Fibroblast of skin of left quadriceps (primary cell): Measurements from ENCODE around the gene CRYBG1.

ENCODE experiments used
- DNase-seq, 2 experiments: peaks; one replicate each; pipeline ENCODE4 v3.0.0-alpha.2; 2013; ENCODE audit warnings: low read depth in 2 of 2

Gene CRYBG1

GRCh38 chr6:106419900-106420613 lies 59.5 kb downstream of the CRYBG1 start:
- no peak for DNase-seq

- DNase-seq = no peak
Observed at GRCh38 chr6:106421496-106421895, 61.0 kb downstream of the CRYBG1 start.

DNA sequence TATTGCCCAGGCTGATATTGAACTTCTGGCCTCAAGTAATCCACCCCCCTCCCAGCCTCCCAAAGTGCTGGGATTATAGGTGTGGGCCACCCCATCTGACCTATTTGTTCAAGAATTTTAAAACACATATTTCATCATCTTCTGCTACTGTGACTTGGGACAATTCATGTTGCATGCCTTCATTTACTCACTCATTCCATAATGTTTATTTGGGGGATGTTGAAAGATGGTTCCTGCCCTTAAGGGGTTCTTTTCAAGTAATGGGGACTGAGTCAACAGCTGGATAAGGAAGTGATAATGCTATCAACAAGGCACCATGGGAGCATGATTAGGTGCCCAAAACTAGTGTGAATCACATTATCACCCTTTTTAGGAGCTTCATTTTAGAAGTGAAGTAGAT lies 62.0 kb downstream of the CRYBG1 start:
- DNase-seq = no peak

- no peak for DNase-seq
Observed at GRCh38 chr6:106425382-106425781, 64.9 kb downstream of the CRYBG1 start.

- no peak for DNase-seq
Observed at GRCh38 chr6:106426250-106426970, 65.9 kb downstream of the CRYBG1 start.

- DNase-seq = no peak
Observed at GRCh38 chr6:106430466-106430865, 69.9 kb downstream of the CRYBG1 start.

GRCh38 chr6:106431405-106431804 lies 70.9 kb downstream of the CRYBG1 start:
- no peak for DNase-seq

DNA sequence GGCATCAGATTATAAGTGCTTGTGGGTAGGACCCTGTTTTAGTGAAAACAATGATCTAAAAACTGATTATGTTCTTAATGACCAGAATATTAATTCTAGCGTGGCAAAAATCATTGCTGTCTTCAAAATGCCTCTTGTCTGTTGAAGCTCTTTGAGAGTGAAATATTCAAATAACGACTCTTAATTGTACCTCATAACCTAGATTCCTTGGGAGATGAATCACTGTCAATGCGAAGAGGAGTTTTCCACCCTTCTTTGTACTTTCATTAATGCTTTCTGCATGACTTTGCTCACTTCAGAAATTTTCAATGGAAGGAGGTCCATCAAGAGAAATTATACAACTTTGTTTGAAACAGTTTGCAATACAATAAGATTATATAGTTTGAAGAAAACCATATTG lies 71.5 kb downstream of the CRYBG1 start:
- DNase-seq = no peak

DNA sequence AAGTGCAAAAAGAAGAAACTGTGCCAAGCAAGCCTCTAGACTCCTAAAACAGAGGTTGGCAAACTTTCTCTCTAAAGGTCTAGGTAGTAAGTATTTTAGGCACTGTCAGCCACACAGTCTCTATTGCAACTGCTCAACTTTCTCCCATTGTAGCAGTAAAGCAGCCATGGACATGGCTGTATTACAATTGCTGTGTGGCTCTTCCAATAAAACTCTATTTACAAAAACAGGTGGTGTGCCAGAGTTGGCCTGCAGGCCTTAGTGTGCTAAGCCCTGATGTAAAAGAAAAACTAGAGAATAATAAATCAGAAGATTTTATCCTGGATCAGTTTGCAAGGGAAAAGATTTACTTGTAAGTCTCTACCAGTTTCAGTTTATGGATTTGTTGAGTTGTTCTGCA lies 74.0 kb downstream of the CRYBG1 start:
- DNase-seq = no peak

DNA sequence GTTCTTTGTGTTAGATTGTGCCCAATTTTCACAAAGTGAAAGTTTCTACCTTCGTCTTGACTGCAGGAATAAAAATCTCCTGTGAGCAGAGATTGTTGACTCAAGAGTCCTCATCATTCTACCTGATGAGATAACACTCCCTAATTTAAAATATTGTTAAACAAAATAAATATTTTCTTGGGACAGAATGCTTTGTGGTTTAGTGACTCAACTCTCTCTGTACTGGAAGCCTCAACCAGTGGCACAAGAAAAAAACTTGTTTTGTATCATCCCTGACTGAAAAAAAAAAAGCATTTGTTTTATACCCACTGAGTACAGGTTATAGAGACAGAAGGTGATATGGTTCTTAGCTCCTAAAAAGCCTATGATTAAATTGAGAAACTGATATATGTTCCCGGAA lies 78.9 kb downstream of the CRYBG1 start:
- no peak for DNase-seq

GRCh38 chr6:106440546-106440945 lies 80.0 kb downstream of the CRYBG1 start:
- DNase-seq = no peak

DNA sequence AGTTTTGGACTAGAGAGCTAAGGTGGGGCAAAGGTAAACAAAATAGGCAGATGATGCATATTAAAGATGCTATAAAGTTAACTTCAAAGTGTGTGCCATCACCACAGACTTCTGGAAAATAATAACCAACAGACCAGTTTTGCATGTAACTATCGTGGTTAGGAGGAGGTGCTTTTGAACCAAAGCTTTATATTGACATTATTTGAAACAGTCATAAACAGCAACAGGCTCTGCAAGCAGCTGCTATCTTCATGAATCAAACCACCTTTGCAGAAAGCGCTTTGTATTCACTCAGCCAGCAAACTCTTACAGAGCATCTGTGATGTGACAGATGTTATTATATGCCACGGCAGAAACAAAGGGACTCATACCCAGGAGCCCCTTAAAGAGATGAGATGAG lies 81.9 kb downstream of the CRYBG1 start:
- DNase-seq = no peak

GRCh38 chr6:106444777-106445507 lies 84.4 kb downstream of the CRYBG1 start:
- DNase-seq = peak; percentile 23 to 30

- DNase-seq = no peak
Observed at GRCh38 chr6:106445508-106445878, 85.0 kb downstream of the CRYBG1 start.

DNA sequence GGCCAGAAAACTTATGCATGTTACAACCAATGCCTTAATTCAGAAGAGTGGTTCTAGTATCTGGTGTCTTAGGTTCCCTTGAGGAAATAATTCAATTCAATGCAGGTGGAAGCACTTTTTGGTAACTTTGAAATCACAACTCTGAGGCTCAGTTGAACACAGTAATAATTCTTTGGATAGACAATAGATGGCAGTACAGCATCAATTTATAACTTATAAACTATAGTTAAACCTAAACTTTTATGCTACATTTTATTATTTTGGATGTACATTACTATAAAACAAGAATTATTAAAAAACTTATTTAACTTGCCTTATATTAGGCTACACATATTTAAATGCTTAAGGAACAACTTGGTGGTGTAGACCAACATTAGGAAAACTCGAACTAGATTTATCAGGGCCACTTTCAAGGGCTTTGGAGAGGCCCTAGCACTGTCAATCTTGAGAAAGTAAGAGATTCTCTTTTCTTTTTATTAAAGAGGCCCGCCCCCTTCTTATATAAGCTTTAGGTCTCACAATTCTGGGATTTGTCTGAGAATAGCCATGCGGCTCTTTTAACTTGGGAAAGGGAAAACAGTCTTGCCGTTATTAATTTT lies 85.9 kb downstream of the CRYBG1 start:
- no peak for DNase-seq

- no peak for DNase-seq
Observed at GRCh38 chr6:106446983-106447382, 86.5 kb downstream of the CRYBG1 start.

DNA sequence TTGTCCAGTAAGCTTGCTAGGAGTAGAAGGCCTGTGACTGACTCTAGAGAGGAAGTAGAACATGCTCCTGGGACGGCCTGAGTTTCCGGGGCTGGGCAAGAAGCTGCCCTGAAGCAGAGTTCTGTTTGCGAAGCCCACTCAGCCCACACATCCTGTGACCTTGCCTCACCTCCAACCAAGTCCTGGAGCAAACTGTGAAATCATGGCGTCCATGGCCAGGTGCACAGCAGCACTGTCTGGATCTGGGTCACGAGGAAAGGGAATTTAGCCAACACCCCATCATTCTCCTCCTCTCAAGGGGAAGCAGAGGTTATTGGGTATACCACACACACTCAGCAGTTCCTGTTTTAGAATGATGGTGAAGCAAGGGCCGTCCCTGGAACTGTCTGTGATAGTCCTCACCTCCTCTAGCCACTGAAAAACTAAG lies 87.5 kb downstream of the CRYBG1 start:
- no peak for DNase-seq

DNA sequence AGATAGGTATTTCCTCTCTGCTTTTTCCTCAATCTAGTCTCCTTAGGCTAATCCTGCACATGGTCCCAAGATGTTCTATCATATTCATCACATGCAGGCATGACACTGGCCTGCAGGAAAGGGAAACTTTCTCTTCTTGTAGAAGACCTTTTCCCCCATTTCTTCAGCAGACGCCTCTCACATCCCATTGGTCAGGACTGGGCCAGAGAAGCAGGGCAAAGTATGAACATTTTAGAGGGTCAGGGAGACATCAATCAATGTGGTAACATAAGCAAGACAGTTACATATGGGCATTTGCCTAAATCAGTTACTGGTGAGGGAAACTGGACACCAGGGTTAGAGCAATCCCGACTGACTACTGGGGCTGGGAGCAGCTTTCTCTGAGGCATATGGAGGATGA lies 90.1 kb downstream of the CRYBG1 start:
- DNase-seq = no peak

GRCh38 chr6:106451439-106451838 lies 90.9 kb downstream of the CRYBG1 start:
- no peak for DNase-seq

GRCh38 chr6:106452628-106453027 lies 92.1 kb downstream of the CRYBG1 start:
- DNase-seq = no peak

GRCh38 chr6:106453756-106454367 lies 93.3 kb downstream of the CRYBG1 start:
- DNase-seq = no peak

GRCh38 chr6:106456756-106457155 lies 96.2 kb downstream of the CRYBG1 start:
- DNase-seq = no peak
